ENCODE data around the gene JTB.

Gene JTB

DNA sequence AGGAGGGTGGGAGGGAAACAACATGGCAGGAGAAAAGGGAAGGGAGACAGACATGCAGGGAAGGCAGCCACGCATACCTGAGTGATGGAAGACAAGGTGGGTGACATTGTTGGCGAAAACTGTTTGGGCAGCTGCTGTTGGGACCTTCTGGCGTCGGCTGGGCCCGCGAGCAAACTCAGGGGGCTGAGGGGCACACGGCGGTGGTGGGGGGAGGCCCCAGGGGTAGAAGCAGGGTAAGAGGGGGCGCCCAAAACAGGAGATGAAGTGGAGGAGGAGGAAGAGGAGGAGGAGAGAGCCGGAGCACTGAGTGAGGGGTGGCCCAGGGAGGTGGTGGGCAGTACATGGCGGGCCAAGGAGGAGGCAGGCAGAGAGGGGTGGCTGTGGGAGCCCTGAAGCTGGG, 26.3 kb downstream of the JTB start:
- H3K9ac ChIP-seq (ENCODE audit: low read length) = no peak overlapping the region
- H3K27ac ChIP-seq (ENCODE audit: low read depth, low read length) = no peak overlapping the region
- H3K4me1 ChIP-seq (ENCODE audit: insufficient read depth, low read length) = peaks cover 14% of the 10 kb centered on the region
- H3K27me3 ChIP-seq (ENCODE audit: control insufficient read depth in 1 of 2, insufficient read depth in 2 of 2, low read length in 2 of 2) = no peaks in the 10 kb centered on the region
- H3K36me3 ChIP-seq (ENCODE audit: insufficient read depth, low read length) = peaks cover 73% of the 10 kb centered on the region
- no peak overlapping the region for H3K4me3 ChIP-seq (ENCODE audit: low read depth in 1 of 2, low read length in 2 of 2)
- no peaks in the 10 kb centered on the region for H3K9me3 ChIP-seq (ENCODE audit: low read length)

DNA sequence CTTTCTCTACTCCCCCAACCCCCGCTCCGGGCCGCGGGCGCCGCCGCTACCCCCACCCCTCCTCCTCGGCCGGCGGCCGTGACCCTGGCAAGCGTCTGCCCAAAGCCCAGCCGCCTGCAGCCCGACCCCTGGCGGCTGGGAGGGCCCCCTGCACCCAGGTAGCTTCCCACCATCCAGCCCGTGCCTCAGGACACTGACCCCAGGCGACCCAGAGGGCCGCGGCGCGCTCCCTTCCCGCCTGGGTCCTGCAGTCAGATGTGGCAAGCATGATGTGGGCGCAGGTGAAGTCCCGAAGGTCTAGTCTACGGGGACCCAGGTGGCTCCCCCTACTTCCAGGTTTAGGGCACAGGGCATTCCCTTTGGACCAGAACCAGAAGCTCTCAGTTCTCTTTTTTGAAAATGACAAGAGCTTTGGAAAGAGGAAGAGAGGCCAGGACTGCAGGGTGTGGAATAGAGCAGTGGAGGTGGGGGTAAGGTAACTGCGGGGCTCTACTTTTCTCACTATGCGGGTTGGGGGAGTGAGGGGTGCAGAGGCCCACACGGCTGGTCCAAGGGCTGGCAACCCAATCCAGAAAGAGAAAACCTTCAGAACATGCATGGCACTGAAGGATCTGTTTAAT, 30.7 kb downstream of the JTB start, which contains the start of gene DENND4B:
Gene DENND4B (minus strand): TSS at position 97 of the 620 bp plus-strand sequence. CDS start 2,344 bp downstream, outside the sequence.
- peak within 1 kb of the TSS; percentile 57 to 58 for H3K4me3 ChIP-seq (ENCODE audit: low read depth in 1 of 2, low read length in 2 of 2)
- H3K27ac ChIP-seq (ENCODE audit: low read depth, low read length) = peak within 1 kb of the TSS; percentile 69
- peaks cover 22% of the 10 kb centered on the region for H3K4me1 ChIP-seq (ENCODE audit: insufficient read depth, low read length)
- peaks cover 62% of the 10 kb centered on the region for H3K36me3 ChIP-seq (ENCODE audit: insufficient read depth, low read length)
- H3K27me3 ChIP-seq (ENCODE audit: control insufficient read depth in 1 of 2, insufficient read depth in 2 of 2, low read length in 2 of 2) = no peaks in the 10 kb centered on the region
- no peaks in the 10 kb centered on the region for H3K9me3 ChIP-seq (ENCODE audit: low read length)
- peak within 1 kb of the TSS; percentile 50 for H3K9ac ChIP-seq (ENCODE audit: low read length)

GRCh38 chr1:153945795-153946621, 31.5 kb downstream of the JTB start:
- peak overlapping the region; percentile 57 to 58 for H3K4me3 ChIP-seq (ENCODE audit: low read depth in 1 of 2, low read length in 2 of 2)
- H3K27ac ChIP-seq (ENCODE audit: low read depth, low read length) = peak overlapping the region; percentile 69
- no peaks in the 10 kb centered on the region for H3K27me3 ChIP-seq (ENCODE audit: control insufficient read depth in 1 of 2, insufficient read depth in 2 of 2, low read length in 2 of 2)
- peaks cover 22% of the 10 kb centered on the region for H3K4me1 ChIP-seq (ENCODE audit: insufficient read depth, low read length)
- H3K9ac ChIP-seq (ENCODE audit: low read length) = peak overlapping the region; percentile 50
- no peaks in the 10 kb centered on the region for H3K9me3 ChIP-seq (ENCODE audit: low read length)
- H3K36me3 ChIP-seq (ENCODE audit: insufficient read depth, low read length) = peaks cover 60% of the 10 kb centered on the region

GRCh38 chr1:153945131-153945794, 32.2 kb downstream of the JTB start:
- Histone ChIP-seq H3K4me1 (ENCODE audit: insufficient read depth, low read length) (peaks cover 22% of the 10 kb centered on the region), H3K36me3 (ENCODE audit: insufficient read depth, low read length) (peaks cover 60% of the 10 kb centered on the region), H3K9me3 (ENCODE audit: low read length) (no peaks in the 10 kb centered on the region), H3K27me3 (ENCODE audit: control insufficient read depth in 1 of 2, insufficient read depth in 2 of 2, low read length in 2 of 2) (no peaks in the 10 kb centered on the region), H3K4me3 (ENCODE audit: low read depth in 1 of 2, low read length in 2 of 2) (peak overlapping the region; percentile 57 to 58), H3K27ac (ENCODE audit: low read depth, low read length) (peak overlapping the region; percentile 69), H3K9ac (ENCODE audit: low read length) (peak overlapping the region; percentile 50)

GRCh38 chr1:153944827-153945117, 32.7 kb downstream of the JTB start:
- Histone ChIP-seq H3K9me3 (ENCODE audit: low read length) (no peaks in the 10 kb centered on the region), H3K4me1 (ENCODE audit: insufficient read depth, low read length) (peaks cover 22% of the 10 kb centered on the region), H3K27ac (ENCODE audit: low read depth, low read length) (peak overlapping the region; percentile 69), H3K9ac (ENCODE audit: low read length) (peak overlapping the region; percentile 50), H3K36me3 (ENCODE audit: insufficient read depth, low read length) (peaks cover 60% of the 10 kb centered on the region), H3K27me3 (ENCODE audit: control insufficient read depth in 1 of 2, insufficient read depth in 2 of 2, low read length in 2 of 2) (no peaks in the 10 kb centered on the region), H3K4me3 (ENCODE audit: low read depth in 1 of 2, low read length in 2 of 2) (peak overlapping the region; percentile 57 to 58)

- peak overlapping the region; percentile 69 for H3K27ac ChIP-seq (ENCODE audit: low read depth, low read length)
- H3K36me3 ChIP-seq (ENCODE audit: insufficient read depth, low read length) = peaks cover 62% of the 10 kb centered on the region
- peaks cover 22% of the 10 kb centered on the region for H3K4me1 ChIP-seq (ENCODE audit: insufficient read depth, low read length)
- H3K9ac ChIP-seq (ENCODE audit: low read length) = no peak overlapping the region
- no peaks in the 10 kb centered on the region for H3K9me3 ChIP-seq (ENCODE audit: low read length)
- no peaks in the 10 kb centered on the region for H3K27me3 ChIP-seq (ENCODE audit: control insufficient read depth in 1 of 2, insufficient read depth in 2 of 2, low read length in 2 of 2)
- peak overlapping the region in 1 of 2 donors; percentile 58 for H3K4me3 ChIP-seq (ENCODE audit: low read depth in 1 of 2, low read length in 2 of 2)
Measured at GRCh38 chr1:153944005-153944826, 33.3 kb downstream of the JTB start.

- Histone ChIP-seq H3K36me3 (ENCODE audit: insufficient read depth, low read length) (peaks cover 54% of the 10 kb centered on the region), H3K4me3 (ENCODE audit: low read depth in 1 of 2, low read length in 2 of 2) (no peak overlapping the region), H3K4me1 (ENCODE audit: insufficient read depth, low read length) (peaks cover 22% of the 10 kb centered on the region), H3K27me3 (ENCODE audit: control insufficient read depth in 1 of 2, insufficient read depth in 2 of 2, low read length in 2 of 2) (no peaks in the 10 kb centered on the region), H3K9me3 (ENCODE audit: low read length) (no peaks in the 10 kb centered on the region), H3K27ac (ENCODE audit: low read depth, low read length) (no peak overlapping the region), H3K9ac (ENCODE audit: low read length) (no peak overlapping the region)
Measured at GRCh38 chr1:153942766-153943549, 34.5 kb downstream of the JTB start.

GRCh38 chr1:153941826-153942725, 35.4 kb downstream of the JTB start:
- Histone ChIP-seq H3K36me3 (ENCODE audit: insufficient read depth, low read length) (peaks cover 54% of the 10 kb centered on the region), H3K4me1 (ENCODE audit: insufficient read depth, low read length) (peaks cover 19% of the 10 kb centered on the region), H3K4me3 (ENCODE audit: low read depth in 1 of 2, low read length in 2 of 2) (no peak overlapping the region), H3K27ac (ENCODE audit: low read depth, low read length) (no peak overlapping the region), H3K27me3 (ENCODE audit: control insufficient read depth in 1 of 2, insufficient read depth in 2 of 2, low read length in 2 of 2) (no peaks in the 10 kb centered on the region), H3K9me3 (ENCODE audit: low read length) (no peaks in the 10 kb centered on the region), H3K9ac (ENCODE audit: low read length) (no peak overlapping the region)

DNA sequence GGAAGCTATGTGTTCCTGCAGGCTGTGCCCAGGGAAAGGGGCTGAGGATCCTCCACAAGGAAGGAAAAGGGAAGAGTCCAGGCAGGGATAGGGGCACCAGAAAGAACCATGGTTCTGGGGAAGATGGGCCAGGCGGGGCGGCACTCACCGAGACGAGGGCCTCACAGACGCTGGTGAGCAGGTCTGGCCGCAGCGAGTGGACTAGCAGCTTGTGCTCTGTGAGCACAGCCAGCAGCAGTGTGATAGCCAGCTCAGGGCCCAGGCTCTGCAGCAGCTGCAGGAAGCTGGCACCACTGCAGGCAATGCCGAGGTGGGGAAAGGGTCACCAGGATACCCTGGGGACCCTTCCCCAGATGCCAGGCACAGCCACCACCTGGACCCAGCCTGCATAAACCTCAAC, 36.7 kb downstream of the JTB start:
- Histone ChIP-seq H3K9me3 (ENCODE audit: low read length) (no peaks in the 10 kb centered on the region), H3K4me3 (ENCODE audit: low read depth in 1 of 2, low read length in 2 of 2) (no peak overlapping the region), H3K4me1 (ENCODE audit: insufficient read depth, low read length) (peaks cover 14% of the 10 kb centered on the region), H3K27me3 (ENCODE audit: control insufficient read depth in 1 of 2, insufficient read depth in 2 of 2, low read length in 2 of 2) (no peaks in the 10 kb centered on the region), H3K36me3 (ENCODE audit: insufficient read depth, low read length) (peaks cover 65% of the 10 kb centered on the region), H3K27ac (ENCODE audit: low read depth, low read length) (no peak overlapping the region), H3K9ac (ENCODE audit: low read length) (no peak overlapping the region)

GRCh38 chr1:153939476-153939875, 38.0 kb downstream of the JTB start:
- H3K27ac ChIP-seq (ENCODE audit: low read depth, low read length) = no peak overlapping the region
- no peaks in the 10 kb centered on the region for H3K9me3 ChIP-seq (ENCODE audit: low read length)
- H3K36me3 ChIP-seq (ENCODE audit: insufficient read depth, low read length) = peaks cover 78% of the 10 kb centered on the region

More at GRCh38 chr1:153939476-153939875, 38.0 kb downstream of the JTB start:
- Histone ChIP-seq H3K9ac (ENCODE audit: low read length) (no peak overlapping the region), H3K4me1 (ENCODE audit: insufficient read depth, low read length) (peaks cover 4% of the 10 kb centered on the region), H3K4me3 (ENCODE audit: low read depth in 1 of 2, low read length in 2 of 2) (no peak overlapping the region), H3K27me3 (ENCODE audit: control insufficient read depth in 1 of 2, insufficient read depth in 2 of 2, low read length in 2 of 2) (no peaks in the 10 kb centered on the region)
